Measurements from ENCODE around the gene RUSF1.
"Not testable (repeated sequence)": the region's sequence is repeated elsewhere in the genome, so short reads cannot be mapped to it uniquely, and the experiment has no call there.

RUSF1 gene

GRCh38 chr16:31445931-31446330, 62.3 kb downstream of the RUSF1 start:
- not testable (repeated sequence) for DNase-seq

- no peak for DNase-seq
Observed at GRCh38 chr16:31441956-31442355, 66.2 kb downstream of the RUSF1 start.

- no peak for DNase-seq
Observed at GRCh38 chr16:31440516-31441184, 67.5 kb downstream of the RUSF1 start.

GRCh38 chr16:31439519-31439918, 68.7 kb downstream of the RUSF1 start:
- no peak for DNase-seq

Data from NCI-H446 treated with DMSO at 0.1 percent for 48 hours (cell line).